Effector CD8-positive, alpha-beta T cell (primary cell): ENCODE data around the gene IGLL5.
A peak's percentile ranks its signal among the peaks of the same experiment; 100 is the strongest.

Experiments used
- DNase-seq: peaks from one replicate; lab custom pipeline; 2025; lab: John Stamatoyannopoulos, UW

IGLL5 gene

GRCh38 chr22:22938672-22939587, 51.3 kb downstream of the IGLL5 start:
- no peak for DNase-seq

- DNase-seq: no peak
Measured at GRCh38 chr22:22939588-22940368, 52.2 kb downstream of the IGLL5 start.

GRCh38 chr22:22940961-22941605, 53.5 kb downstream of the IGLL5 start:
- no peak for DNase-seq

GRCh38 chr22:22941831-22942510, 54.4 kb downstream of the IGLL5 start:
- DNase-seq: no peak

- DNase-seq: peak; percentile 66
Measured at GRCh38 chr22:22942511-22943329, 55.1 kb downstream of the IGLL5 start.

- DNase-seq: no peak
Measured at GRCh38 chr22:22943521-22944267, 56.1 kb downstream of the IGLL5 start.

- no peak for DNase-seq
Measured at GRCh38 chr22:22944268-22944985, 56.8 kb downstream of the IGLL5 start.

GRCh38 chr22:22945195-22945594, 57.6 kb downstream of the IGLL5 start:
- no peak for DNase-seq
